22Rv1 (cell line): ENCODE measurements around the gene CECR2.

Experiments
- ZFX ChIP-seq: fragments of 450-650 bp; IDR thresholded peaks from 2 replicates; pipeline ENCODE4 v1.6.1; 2017; ENCODE audit warnings: antibody characterized with exemption, borderline replicate concordance
- TF ChIP-seq, protein P1 (sequence below): fragments of 450-650 bp; IDR thresholded peaks from 2 replicates; pipeline ENCODE4 v1.5.1; 2017; ENCODE audit warnings: mild to moderate bottlenecking

GRCh38 chr22:17423616-17424015 is 54.4 kb downstream of the CECR2 start:
- TF ChIP-seq, protein P1, sequence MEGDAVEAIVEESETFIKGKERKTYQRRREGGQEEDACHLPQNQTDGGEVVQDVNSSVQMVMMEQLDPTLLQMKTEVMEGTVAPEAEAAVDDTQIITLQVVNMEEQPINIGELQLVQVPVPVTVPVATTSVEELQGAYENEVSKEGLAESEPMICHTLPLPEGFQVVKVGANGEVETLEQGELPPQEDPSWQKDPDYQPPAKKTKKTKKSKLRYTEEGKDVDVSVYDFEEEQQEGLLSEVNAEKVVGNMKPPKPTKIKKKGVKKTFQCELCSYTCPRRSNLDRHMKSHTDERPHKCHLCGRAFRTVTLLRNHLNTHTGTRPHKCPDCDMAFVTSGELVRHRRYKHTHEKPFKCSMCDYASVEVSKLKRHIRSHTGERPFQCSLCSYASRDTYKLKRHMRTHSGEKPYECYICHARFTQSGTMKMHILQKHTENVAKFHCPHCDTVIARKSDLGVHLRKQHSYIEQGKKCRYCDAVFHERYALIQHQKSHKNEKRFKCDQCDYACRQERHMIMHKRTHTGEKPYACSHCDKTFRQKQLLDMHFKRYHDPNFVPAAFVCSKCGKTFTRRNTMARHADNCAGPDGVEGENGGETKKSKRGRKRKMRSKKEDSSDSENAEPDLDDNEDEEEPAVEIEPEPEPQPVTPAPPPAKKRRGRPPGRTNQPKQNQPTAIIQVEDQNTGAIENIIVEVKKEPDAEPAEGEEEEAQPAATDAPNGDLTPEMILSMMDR, result no peak
- TF ChIP-seq ZFX, result no peak
